ENCODE measurements around the gene MINDY3.

The MINDY3 gene

DNA sequence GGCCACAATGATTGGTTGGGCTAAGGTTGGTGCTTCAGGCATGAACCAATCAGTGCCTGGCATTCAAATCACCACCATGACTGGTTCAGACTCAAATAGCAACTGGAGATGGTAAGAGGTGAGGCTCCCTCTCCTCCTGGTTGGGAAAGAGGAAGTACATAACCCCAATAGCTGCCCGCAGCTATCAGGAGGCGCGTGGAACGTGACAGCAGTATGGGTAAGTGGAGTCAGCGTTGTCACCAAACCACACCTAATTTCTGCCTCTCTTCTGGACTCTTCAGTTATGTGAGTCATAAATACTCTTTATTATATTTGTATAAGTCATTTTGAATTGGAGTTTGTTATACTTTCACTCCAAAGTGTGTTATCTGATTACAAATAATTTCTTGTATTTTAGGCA, 122.7 kb downstream of the MINDY3 start:
- DNase-seq: no peak

DNA sequence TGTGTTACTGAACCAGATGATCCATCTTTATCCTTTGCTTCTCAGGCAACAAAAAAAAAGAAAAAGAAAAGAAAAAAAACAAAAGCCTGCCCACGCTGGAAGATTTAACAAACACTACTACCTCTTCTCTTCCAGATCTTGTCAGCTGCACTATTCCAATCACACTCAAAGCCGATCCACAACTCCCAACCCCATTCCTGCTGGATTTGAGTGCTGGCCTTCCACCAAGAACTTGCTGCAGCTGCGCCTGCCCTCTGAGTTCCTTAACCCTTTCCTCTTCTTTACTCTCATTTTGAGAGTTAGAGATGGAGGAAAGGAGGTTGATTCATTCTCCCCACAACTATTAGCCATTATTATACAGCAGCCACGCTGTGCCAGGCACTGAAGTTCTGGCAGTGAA, 124.5 kb downstream of the MINDY3 start:
- DNase-seq: no peak

GRCh38 chr10:15730341-15730740, 130.0 kb downstream of the MINDY3 start:
- DNase-seq: no peak

GRCh38 chr10:15729890-15730289, 130.4 kb downstream of the MINDY3 start:
- DNase-seq: no peak

All from C1 segment of cervical spinal cord (tissue), 14 donors.